Measurements from ENCODE around the gene ATAD3C. TPM values are rescaled to one million over a fixed set of nuclear protein-coding genes. Genes with fewer than 3 reads are reported as not detected.
A peak's percentile ranks its signal among the peaks of the same experiment; 100 is the strongest.

Gene ATAD3C
- total RNA-seq, 1 experiment from 2014 or later: 10.6 TPM

- intact Hi-C loops (cut with micrococcal nuclease; ENCODE audit: unreplicated experiment): no loop called here
- peak overlapping the region; percentile 39; the same call in 1 of the 2 replicates for H3K27ac ChIP-seq (ENCODE audit: low read length)
- H3K36me3 ChIP-seq (ENCODE audit: control insufficient read depth, insufficient read depth, low read length): no peaks in the 10 kb centered on the region
- no peaks in the 10 kb centered on the region for H3K9me3 ChIP-seq (ENCODE audit: control insufficient read depth, insufficient read depth, low read depth, low read length)
- no TSS peak for BruUV-seq (replicated peaks)
- POLR2A ChIA-PET: no interaction called here
- DNase-seq (ENCODE audit: low read depth, low spot score): no peak
- no peak overlapping the region for H3K4me3 ChIP-seq (ENCODE audit: low read depth in 2 of 2, low read length in 2 of 2)
- ATAC-seq: peak; percentile 2; the same call in 1 of the 2 replicates
- CTCF ChIA-PET: no interaction called here
- H3K27me3 ChIP-seq (ENCODE audit: control insufficient read depth, insufficient read depth, low read length): no peaks in the 10 kb centered on the region
- in situ Hi-C loops (cut with HindIII; ENCODE audit: low pct_unique_long_range_greater_than_20kb, low sequenced_read_pairs): no loop called here
- no peak for TF ChIP-seq POLR2AphosphoS5 (IDR thresholded peaks at IDR 0.05; ENCODE audit: low read depth, low read length)
- TF ChIP-seq CTCF (IDR thresholded peaks at IDR 0.05): no peak
- no peak for TF ChIP-seq REST (IDR thresholded peaks at IDR 0.05; ENCODE audit: insufficient read depth in 1 of 2, low read depth in 2 of 2, low read length in 1 of 2)
- TF ChIP-seq SIN3A (IDR thresholded peaks at IDR 0.05; ENCODE audit: borderline replicate concordance, insufficient read depth, low read depth, low read length): no peak
- no peak for TF ChIP-seq TCF7L2 (IDR thresholded peaks at IDR 0.05; ENCODE audit: low read depth, low read length)
- peaks cover 22% of the 10 kb centered on the region for H3K4me1 ChIP-seq (ENCODE audit: control insufficient read depth, insufficient read depth, low read length)
These were observed 30.8 kb upstream of the ATAD3C start for GRCh38 chr1:1418464-1419362.

- in situ Hi-C loops (cut with HindIII; ENCODE audit: low pct_unique_long_range_greater_than_20kb, low sequenced_read_pairs) (no loop called here), intact Hi-C loops (cut with micrococcal nuclease; ENCODE audit: unreplicated experiment) (no loop called here)
- no peaks in the 10 kb centered on the region for H3K27me3 ChIP-seq (ENCODE audit: control insufficient read depth, insufficient read depth, low read length)
- peaks cover 22% of the 10 kb centered on the region for H3K4me1 ChIP-seq (ENCODE audit: control insufficient read depth, insufficient read depth, low read length)
- ChIA-PET POLR2A (interaction anchor here (0.7 kb wide), 1 partner anchor 51 kb away, joined by 7 read pairs; no protein-coding TSS in a partner anchor), CTCF (no interaction called here)
- H3K36me3 ChIP-seq (ENCODE audit: control insufficient read depth, insufficient read depth, low read length): no peaks in the 10 kb centered on the region
- ATAC-seq: peak; percentile 12; the same call in 1 of the 2 replicates
- TF ChIP-seq TCF7L2 (IDR thresholded peaks at IDR 0.05; ENCODE audit: low read depth, low read length) (no peak), POLR2AphosphoS5 (IDR thresholded peaks at IDR 0.05; ENCODE audit: low read depth, low read length) (no peak), CTCF (IDR thresholded peaks at IDR 0.05) (no peak), REST (IDR thresholded peaks at IDR 0.05; ENCODE audit: insufficient read depth in 1 of 2, low read depth in 2 of 2, low read length in 1 of 2) (no peak), SIN3A (IDR thresholded peaks at IDR 0.05; ENCODE audit: borderline replicate concordance, insufficient read depth, low read depth, low read length) (no peak)
- no peak overlapping the region for H3K4me3 ChIP-seq (ENCODE audit: low read depth in 2 of 2, low read length in 2 of 2)
- H3K27ac ChIP-seq (ENCODE audit: low read length): no peak overlapping the region
- H3K9me3 ChIP-seq (ENCODE audit: control insufficient read depth, insufficient read depth, low read depth, low read length): no peaks in the 10 kb centered on the region
- no peak for DNase-seq (ENCODE audit: low read depth, low spot score)
- no TSS peak for BruUV-seq (replicated peaks)
These were observed 30.1 kb upstream of the ATAD3C start for GRCh38 chr1:1419363-1419812.

Data from Panc1 (cell line).